H1 (cell line): ENCODE results near the gene JADE1. TPM values are rescaled to one million over a fixed set of nuclear protein-coding genes. Genes with fewer than 3 reads are reported as not detected.

ENCODE experiments used
- EP300 ChIP-seq, 2 experiments: IDR thresholded peaks; 1 replicate in 1 of 2; 2 replicates in 1 of 2; pipeline ENCODE4 v1.6.1; 2011 to 2012; ENCODE audit warnings: low read depth in 2 of 2, low read length in 2 of 2, mild to moderate bottlenecking in 2 of 2, borderline replicate concordance in 1 of 2, inconsistent platforms in 1 of 2, moderate library complexity in 1 of 2
- HDAC6 ChIP-seq: IDR thresholded peaks from one replicate; pipeline ENCODE4 v1.7.1; 2012; ENCODE audit warnings: low read depth, mild to moderate bottlenecking, inconsistent platforms, low read length, moderate library complexity
- SAP30 ChIP-seq: fragments of 300-600 bp; sonication (generic); IDR thresholded peaks from 2 replicates; pipeline ENCODE4 v1.7.1; 2012; ENCODE audit warnings: low read length, moderate library complexity, mild to moderate bottlenecking, inconsistent platforms; ENCODE audit not compliant: insufficient read depth, insufficient replicate concordance
- polyA plus RNA-seq, 7 experiments: library from polyadenylated mRNA; depleted of rRNA in 3 of 7; stranded (reverse) in 5 of 7; unstranded in 2 of 7; fragments of >200 nt in 5 of 7; fragments of 200-250 nt in 2 of 7; gene quantifications; 1 replicate in 5 of 7; 2 replicates in 1 of 7; 4 replicates in 1 of 7; pipeline versions ENCODE4 v1.2.1 to v1.2.3, GENCODE V29; 2011 to 2013; ENCODE audit warnings: missing spikeins in 2 of 7, mixed read lengths in 2 of 7
- total RNA-seq: library from RNA; stranded (reverse); fragmentation: NEBNext Ultra II Directional; extraction: Animal tissue kit (Norgen Biotek cat#: 25700); gene quantifications from 2 replicates; pipeline ENCODE4 v1.2.1, GENCODE V29; 2021

The JADE1 gene
- total and polyA plus RNA-seq, 2 of the 8 experiments (the other 6 are each of a cell fraction or from before 2014, with no cell fraction given), result 37.7 to 213 TPM

DNA sequence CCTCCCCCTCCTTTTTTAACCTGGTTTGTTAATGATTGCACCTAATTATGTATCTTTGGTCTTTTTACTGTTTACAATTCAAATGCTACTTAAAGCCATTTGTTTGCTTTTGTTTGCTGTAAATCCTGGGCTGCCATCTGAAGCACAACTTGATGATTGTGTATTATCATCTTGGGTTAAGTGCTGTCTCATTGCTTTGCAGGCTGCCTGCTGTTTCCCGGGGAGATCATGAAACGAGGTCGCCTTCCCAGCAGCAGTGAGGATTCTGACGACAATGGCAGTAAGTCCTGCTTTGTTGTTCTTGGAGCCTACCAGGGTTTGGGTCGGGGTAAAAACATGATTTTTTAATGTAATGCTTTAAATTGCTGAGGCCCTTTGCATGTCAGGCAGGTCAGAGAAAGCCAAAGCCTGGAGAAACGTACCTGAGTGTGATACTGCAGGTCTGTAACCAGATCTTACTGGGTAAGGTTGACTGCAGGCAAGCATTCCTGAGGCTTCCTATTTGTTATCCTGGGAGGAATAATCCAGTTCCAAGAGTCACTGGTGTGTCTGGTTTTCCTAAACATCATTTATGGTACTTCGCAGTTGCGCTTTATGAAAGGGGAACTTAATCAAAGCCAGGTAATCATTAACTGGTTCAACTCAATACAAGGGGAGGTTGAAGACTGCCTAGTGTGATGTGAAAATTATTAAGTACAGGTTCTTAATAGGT is 22.2 kb downstream of the JADE1 start (continued):
- TF ChIP-seq SAP30 (no peak), HDAC6 (no peak), EP300 (IDR thresholded peaks at IDR 0.05; ENCODE audit: borderline replicate concordance in 1 of 2, low read depth in 2 of 2, low read length in 2 of 2) (no peak)
